Kidney (tissue), 14 donors: Measurements from ENCODE around the gene ETV6. TPM values are rescaled to one million over a fixed set of nuclear protein-coding genes. Genes with fewer than 3 reads are reported as not detected.

ENCODE experiments used
- DNase-seq, 5 donors: peaks; one replicate each; pipeline ENCODE4 v3.0.0-alpha.2; 2013 to 2020
- FAIRE-seq: peaks from 2 replicates; lab custom pipeline; 2012; peaks lifted over from hg19 to GRCh38; lab: Jason Lieb, UNC
- H3K27ac ChIP-seq, 2 donors: one replicate each; pipeline ENCODE4 v1.7.0; 2013; ENCODE audit warnings: low read depth in 2 of 2, low read length in 2 of 2, inconsistent platforms in 1 of 2
- H3K27me3 ChIP-seq: one replicate; pipeline ENCODE4 v1.7.1; 2013; ENCODE audit warnings: low read length, inconsistent platforms; ENCODE audit not compliant: control insufficient read depth, insufficient read depth
- H3K36me3 ChIP-seq, 3 donors: one replicate each; pipeline versions ENCODE4 v1.7.0 to v1.7.1; 2013; ENCODE audit warnings: low read length in 3 of 3, control low read depth in 1 of 3, inconsistent platforms in 1 of 3; ENCODE audit not compliant: insufficient read depth in 3 of 3, control insufficient read depth in 2 of 3
- H3K4me1 ChIP-seq, 3 donors: one replicate each; pipeline versions ENCODE4 v1.7.0 to v1.7.1; 2013; ENCODE audit warnings: low read length in 3 of 3, inconsistent platforms in 1 of 3, low read depth in 1 of 3; ENCODE audit not compliant: control insufficient read depth in 2 of 3, insufficient read depth in 2 of 3
- H3K4me3 ChIP-seq, 3 donors: one replicate each; pipeline versions ENCODE4 v1.7.0 to v1.8.1; 2013; ENCODE audit warnings: low read length in 3 of 3, control low read depth in 1 of 3, inconsistent platforms in 1 of 3
- H3K9ac ChIP-seq, 3 donors: one replicate each; pipeline versions ENCODE4 v1.7.0 to v1.7.1; 2013; ENCODE audit warnings: low read length in 3 of 3, control low read depth in 1 of 3, inconsistent platforms in 1 of 3
- H3K9me3 ChIP-seq, 3 donors: one replicate each; pipeline versions ENCODE4 v1.7.0 to v1.7.1; 2013; ENCODE audit warnings: low read length in 3 of 3, control low read depth in 1 of 3, inconsistent platforms in 1 of 3; ENCODE audit not compliant: control insufficient read depth in 2 of 3, insufficient read depth in 1 of 3
- intact Hi-C: fragments of 100-400 bp; cut with DNase I; formaldehyde crosslinking; loops from one replicate; pipeline ENCODE4 v1.11.1; 2022
- polyA plus RNA-seq: library from polyadenylated mRNA; stranded (reverse); fragments of 350-450 nt; fragmentation: Illumina TruSeq; extraction: RNeasy Lipid Tissue Mini Kit (QIAGEN cat#74804); gene quantifications from one replicate; pipeline ENCODE4 v1.2.3, GENCODE V29; 2014; ENCODE audit warnings: low read depth, low replicate concordance; ENCODE audit not compliant: insufficient read depth
- total RNA-seq: library from RNA; stranded (reverse); fragmentation: NEBNext Ultra II Directional; extraction: Animal tissue kit (Norgen Biotek cat#: 25700); gene quantifications from one replicate; pipeline ENCODE4 v1.2.1, GENCODE V29; 2021
- TF ChIP-seq, protein P1 (sequence below): IDR thresholded peaks from 3 replicates; pipeline ENCODE4 v1.5.1; 2012; ENCODE audit warnings: mild to moderate bottlenecking, moderate library complexity, borderline replicate concordance; ENCODE audit not compliant: insufficient read depth; ENCODE audit errors: extremely low read depth
- donor health status: control.
- donor health status: control.
- donor health status: control.
- donor health status: control.
- donor health status: control.
- donor health status: DM: yes; HTN: yes; CAD: no.
- donor health status: Normal renal cell carcinoma (clear cell type).

Gene ETV6
- total and polyA plus RNA-seq, 2 donors from 2014 or later: 5.2 to 59.8 TPM

DNA sequence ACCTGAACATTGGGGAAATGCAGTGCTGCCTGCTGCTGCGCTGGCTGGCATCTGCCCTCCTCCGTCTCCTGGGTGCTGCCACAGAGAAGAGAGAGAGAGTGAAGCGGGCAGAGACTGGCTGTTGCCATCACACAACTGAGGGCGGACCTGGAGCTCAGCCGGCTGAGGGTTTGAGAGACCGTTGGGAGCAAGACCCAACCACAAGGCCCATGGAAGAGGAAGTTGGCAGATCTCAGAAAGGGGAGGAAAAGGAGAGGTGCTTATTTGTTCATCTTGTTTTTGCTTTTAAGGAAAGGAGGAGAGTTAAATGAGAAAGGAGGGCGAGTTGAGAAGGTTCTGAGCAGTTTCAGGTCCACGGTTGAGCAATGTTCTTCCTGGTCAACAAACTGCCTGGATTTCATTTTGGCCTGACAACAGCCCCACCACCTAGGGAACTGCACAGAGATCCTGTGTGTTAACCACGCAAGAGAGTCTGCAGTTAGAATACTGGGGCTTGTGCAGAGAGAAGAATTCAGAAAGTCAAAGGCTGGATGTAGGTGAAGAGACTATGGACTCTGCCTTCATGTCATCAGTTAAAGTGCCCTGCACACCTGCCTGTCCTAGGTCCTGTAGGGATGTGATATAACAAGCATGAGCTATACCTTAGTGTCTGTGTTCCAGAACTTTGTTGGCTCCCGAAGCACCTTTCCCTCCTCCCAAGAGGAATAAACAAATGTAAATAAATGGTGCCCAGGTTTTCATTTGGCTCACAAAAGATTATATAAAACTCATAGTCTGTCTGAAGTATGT lies 124.6 kb downstream of the ETV6 start:
- DNase-seq (no peak), FAIRE-seq (no peak)
- Histone ChIP-seq H3K9me3 (no peaks in the 10 kb centered on the region), H3K36me3 (no peaks in the 10 kb centered on the region), H3K27me3 (no peaks in the 10 kb centered on the region), H3K4me3 (no peak overlapping the region), H3K4me1 (peaks cover 0 to 3% (median 0%) of the 10 kb centered on the region in 3 donors), H3K9ac (no peak overlapping the region), H3K27ac (no peak overlapping the region)
- intact Hi-C loops: no loop called here
- TF ChIP-seq, protein P1, sequence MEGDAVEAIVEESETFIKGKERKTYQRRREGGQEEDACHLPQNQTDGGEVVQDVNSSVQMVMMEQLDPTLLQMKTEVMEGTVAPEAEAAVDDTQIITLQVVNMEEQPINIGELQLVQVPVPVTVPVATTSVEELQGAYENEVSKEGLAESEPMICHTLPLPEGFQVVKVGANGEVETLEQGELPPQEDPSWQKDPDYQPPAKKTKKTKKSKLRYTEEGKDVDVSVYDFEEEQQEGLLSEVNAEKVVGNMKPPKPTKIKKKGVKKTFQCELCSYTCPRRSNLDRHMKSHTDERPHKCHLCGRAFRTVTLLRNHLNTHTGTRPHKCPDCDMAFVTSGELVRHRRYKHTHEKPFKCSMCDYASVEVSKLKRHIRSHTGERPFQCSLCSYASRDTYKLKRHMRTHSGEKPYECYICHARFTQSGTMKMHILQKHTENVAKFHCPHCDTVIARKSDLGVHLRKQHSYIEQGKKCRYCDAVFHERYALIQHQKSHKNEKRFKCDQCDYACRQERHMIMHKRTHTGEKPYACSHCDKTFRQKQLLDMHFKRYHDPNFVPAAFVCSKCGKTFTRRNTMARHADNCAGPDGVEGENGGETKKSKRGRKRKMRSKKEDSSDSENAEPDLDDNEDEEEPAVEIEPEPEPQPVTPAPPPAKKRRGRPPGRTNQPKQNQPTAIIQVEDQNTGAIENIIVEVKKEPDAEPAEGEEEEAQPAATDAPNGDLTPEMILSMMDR: no peak

DNA sequence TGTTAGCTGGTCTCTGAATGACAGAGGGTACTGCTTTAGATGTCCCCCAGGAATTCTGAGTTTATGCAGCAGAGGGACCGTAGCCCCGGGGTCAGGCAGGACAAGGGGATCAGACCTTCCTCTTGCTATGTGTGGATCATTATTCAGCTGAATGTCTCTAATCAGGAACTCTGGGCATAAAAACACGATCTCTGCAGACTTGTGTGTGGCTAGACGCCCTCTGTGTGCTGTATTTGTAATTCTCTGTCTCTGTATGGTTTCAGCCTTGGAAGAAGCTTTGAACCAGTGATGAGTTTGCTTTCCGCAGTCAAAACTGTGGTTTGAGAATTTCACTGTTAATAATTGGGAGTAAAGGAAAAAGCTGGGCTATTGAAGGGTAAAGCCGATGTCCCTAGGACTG lies 125.3 kb downstream of the ETV6 start:
- FAIRE-seq (no peak), DNase-seq (no peak)
- H3K4me1 ChIP-seq: peaks cover 0 to 3% (median 0%) of the 10 kb centered on the region in 3 donors
- H3K9me3 ChIP-seq: no peaks in the 10 kb centered on the region
- no peak overlapping the region for H3K9ac ChIP-seq
- intact Hi-C loops: no loop called here
- no peaks in the 10 kb centered on the region for H3K27me3 ChIP-seq
- no peaks in the 10 kb centered on the region for H3K36me3 ChIP-seq
- TF ChIP-seq, protein P1: no peak
- H3K27ac ChIP-seq: no peak overlapping the region
- no peak overlapping the region for H3K4me3 ChIP-seq

DNA sequence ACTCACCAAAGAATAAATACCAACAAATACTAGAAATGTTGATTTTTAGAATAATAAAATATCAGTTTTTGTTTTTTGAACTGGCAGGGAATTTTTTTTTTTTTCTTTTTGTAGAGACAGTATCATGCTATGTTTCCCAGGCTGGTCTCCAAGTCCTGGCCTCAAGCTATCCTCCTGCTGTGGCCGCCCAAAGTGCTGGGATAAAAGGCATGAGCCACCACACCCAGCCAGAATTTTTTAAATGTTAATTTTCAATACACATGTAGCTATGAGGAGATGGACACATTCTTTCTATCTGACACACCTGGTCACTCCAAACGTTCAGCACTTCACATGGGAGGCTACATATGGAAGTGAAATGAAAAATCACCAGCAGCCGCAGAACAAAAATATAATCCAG lies 126.8 kb downstream of the ETV6 start:
- intact Hi-C loops: no loop called here
- Histone ChIP-seq H3K4me3 (no peak overlapping the region), H3K4me1 (peaks cover 0 to 4% (median 0%) of the 10 kb centered on the region in 3 donors), H3K27ac (no peak overlapping the region), H3K9ac (no peak overlapping the region), H3K9me3 (no peaks in the 10 kb centered on the region), H3K27me3 (no peaks in the 10 kb centered on the region), H3K36me3 (no peaks in the 10 kb centered on the region)
- TF ChIP-seq, protein P1: no peak
- FAIRE-seq: no peak
- DNase-seq: no peak

DNA sequence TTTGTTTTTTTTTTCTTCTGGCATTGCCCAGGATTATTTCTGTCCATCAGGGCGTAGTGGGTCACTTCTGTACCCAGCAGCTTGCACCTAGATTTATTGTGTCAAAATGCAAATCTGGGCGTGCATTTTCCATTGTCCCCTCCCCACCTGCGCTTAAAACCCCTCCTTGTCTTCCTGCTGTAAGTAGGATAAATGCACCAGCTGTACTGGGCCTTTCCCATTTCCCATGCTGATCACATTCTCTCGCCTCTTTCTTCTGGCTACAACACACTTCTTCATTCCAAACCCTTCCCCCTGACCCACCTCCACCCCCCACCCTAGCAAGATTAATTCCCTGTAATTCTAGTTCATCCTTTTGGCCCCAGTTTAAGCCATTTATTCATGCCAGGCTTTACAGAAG lies 128.0 kb downstream of the ETV6 start:
- DNase-seq (no peak), FAIRE-seq (no peak)
- Histone ChIP-seq H3K27ac (no peak overlapping the region), H3K36me3 (no peaks in the 10 kb centered on the region), H3K4me3 (no peak overlapping the region), H3K27me3 (no peaks in the 10 kb centered on the region), H3K9me3 (no peaks in the 10 kb centered on the region), H3K9ac (no peak overlapping the region), H3K4me1 (peaks cover 0 to 4% (median 0%) of the 10 kb centered on the region in 3 donors)
- TF ChIP-seq, protein P1: no peak
- intact Hi-C loops: no loop called here
